NB4 (cell line): ENCODE results near the gene GNB4.

Source experiments
- POLR2A ChIP-seq: IDR thresholded peaks from 2 replicates; pipeline ENCODE4 v1.6.1; 2011; ENCODE audit warnings: mild to moderate bottlenecking; ENCODE audit not compliant: insufficient read length; ENCODE audit errors: extremely low read depth
- TF ChIP-seq, protein P1 (sequence below): IDR thresholded peaks from one replicate; pipeline ENCODE4 v1.5.1; 2012; ENCODE audit warnings: low read depth, low read length

GRCh38 chr3:179449636-179450035, 1.6 kb downstream of the GNB4 start:
- TF ChIP-seq, protein P1, sequence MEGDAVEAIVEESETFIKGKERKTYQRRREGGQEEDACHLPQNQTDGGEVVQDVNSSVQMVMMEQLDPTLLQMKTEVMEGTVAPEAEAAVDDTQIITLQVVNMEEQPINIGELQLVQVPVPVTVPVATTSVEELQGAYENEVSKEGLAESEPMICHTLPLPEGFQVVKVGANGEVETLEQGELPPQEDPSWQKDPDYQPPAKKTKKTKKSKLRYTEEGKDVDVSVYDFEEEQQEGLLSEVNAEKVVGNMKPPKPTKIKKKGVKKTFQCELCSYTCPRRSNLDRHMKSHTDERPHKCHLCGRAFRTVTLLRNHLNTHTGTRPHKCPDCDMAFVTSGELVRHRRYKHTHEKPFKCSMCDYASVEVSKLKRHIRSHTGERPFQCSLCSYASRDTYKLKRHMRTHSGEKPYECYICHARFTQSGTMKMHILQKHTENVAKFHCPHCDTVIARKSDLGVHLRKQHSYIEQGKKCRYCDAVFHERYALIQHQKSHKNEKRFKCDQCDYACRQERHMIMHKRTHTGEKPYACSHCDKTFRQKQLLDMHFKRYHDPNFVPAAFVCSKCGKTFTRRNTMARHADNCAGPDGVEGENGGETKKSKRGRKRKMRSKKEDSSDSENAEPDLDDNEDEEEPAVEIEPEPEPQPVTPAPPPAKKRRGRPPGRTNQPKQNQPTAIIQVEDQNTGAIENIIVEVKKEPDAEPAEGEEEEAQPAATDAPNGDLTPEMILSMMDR: no peak
- no peak for TF ChIP-seq POLR2A
